ENCODE results near the gene TPRX2.
A peak's percentile ranks its signal among the peaks of the same experiment; 100 is the strongest.
"Not testable (repeated sequence)": the region's sequence is repeated elsewhere in the genome, so short reads cannot be mapped to it uniquely, and the experiment has no call there.

Gene TPRX2

GRCh38 chr19:47848425-47848822 is 10.6 kb upstream of the TPRX2 start:
- no peak for DNase-seq (ENCODE audit: low spot score)
- no peak for TF ChIP-seq CTCF (IDR thresholded peaks at IDR 0.05; ENCODE audit: extremely low read depth, insufficient read depth, missing control alignments)
- in situ Hi-C loops (cut with MboI; ENCODE audit: low pct_unique_long_range_greater_than_20kb, low sequenced_read_pairs, unreplicated experiment): no loop called here

GRCh38 chr19:47848823-47849473 is 10.1 kb upstream of the TPRX2 start:
- TF ChIP-seq CTCF (IDR thresholded peaks at IDR 0.05; ENCODE audit: extremely low read depth, insufficient read depth, missing control alignments): peak; percentile 42
- no peak for DNase-seq (ENCODE audit: low spot score)
- in situ Hi-C loops (cut with MboI; ENCODE audit: low pct_unique_long_range_greater_than_20kb, low sequenced_read_pairs, unreplicated experiment): no loop called here

GRCh38 chr19:47853003-47853402 is 6.0 kb upstream of the TPRX2 start:
- in situ Hi-C loops (cut with MboI; ENCODE audit: low pct_unique_long_range_greater_than_20kb, low sequenced_read_pairs, unreplicated experiment): no loop called here
- no peak for TF ChIP-seq CTCF (IDR thresholded peaks at IDR 0.05; ENCODE audit: extremely low read depth, insufficient read depth, missing control alignments)
- DNase-seq (ENCODE audit: low spot score): no peak

- no peak for DNase-seq (ENCODE audit: low spot score)
- no peak for TF ChIP-seq CTCF (IDR thresholded peaks at IDR 0.05; ENCODE audit: extremely low read depth, insufficient read depth, missing control alignments)
- in situ Hi-C loops (cut with MboI; ENCODE audit: low pct_unique_long_range_greater_than_20kb, low sequenced_read_pairs, unreplicated experiment): no loop called here
Measured at GRCh38 chr19:47854459-47854858, 4.6 kb upstream of the TPRX2 start.

GRCh38 chr19:47858231-47858630 is 804 bp upstream of the TPRX2 start:
- DNase-seq (ENCODE audit: low spot score); in situ Hi-C loops (cut with MboI; ENCODE audit: low pct_unique_long_range_greater_than_20kb, low sequenced_read_pairs, unreplicated experiment): not testable (repeated sequence)

GRCh38 chr19:47859838-47860237 is 803 bp downstream of the TPRX2 start:
- in situ Hi-C loops (cut with MboI; ENCODE audit: low pct_unique_long_range_greater_than_20kb, low sequenced_read_pairs, unreplicated experiment); DNase-seq (ENCODE audit: low spot score): not testable (repeated sequence)

- DNase-seq (ENCODE audit: low spot score): no peak
- no peak for TF ChIP-seq CTCF (IDR thresholded peaks at IDR 0.05; ENCODE audit: extremely low read depth, insufficient read depth, missing control alignments)
- in situ Hi-C loops (cut with MboI; ENCODE audit: low pct_unique_long_range_greater_than_20kb, low sequenced_read_pairs, unreplicated experiment): no loop called here
Measured at GRCh38 chr19:47860602-47861297, 1.7 kb downstream of the TPRX2 start.
